PC-3 (cell line): Measurements from ENCODE around the gene C8A.

Experiments used
- EZH2 ChIP-seq: fragments of 300-600 bp; sonication (generic); IDR thresholded peaks from one replicate; pipeline ENCODE4 v1.6.1; 2017; ENCODE audit warnings: antibody characterized with exemption, mild to moderate bottlenecking, low read length; ENCODE audit not compliant: unreplicated experiment
- TF ChIP-seq, protein P1 (sequence below): fragments of 300-600 bp; sonication (generic); conservative IDR thresholded peaks from 2 replicates; pipeline ENCODE4 v1.5.1; 2017; ENCODE audit warnings: antibody characterized with exemption, low read depth, mild to moderate bottlenecking, low read length

DNA sequence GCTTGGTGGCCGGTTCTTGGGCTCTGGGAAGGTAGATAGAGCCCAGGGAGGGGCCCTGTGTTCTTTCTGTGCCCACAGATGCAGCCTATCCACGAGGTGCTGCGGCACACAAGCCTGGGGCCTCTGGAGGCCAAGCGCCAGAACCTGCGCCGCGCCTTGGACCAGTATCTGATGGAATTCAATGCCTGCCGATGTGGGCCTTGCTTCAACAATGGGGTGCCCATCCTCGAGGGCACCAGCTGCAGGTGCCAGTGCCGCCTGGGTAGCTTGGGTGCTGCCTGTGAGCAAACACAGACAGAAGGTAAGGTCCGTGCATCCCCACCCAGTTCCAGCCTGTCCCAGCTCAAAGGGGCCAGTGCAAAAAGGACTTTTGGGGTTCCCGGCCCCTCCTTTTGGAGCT, 57.7 kb downstream of the C8A start:
- TF ChIP-seq, protein P1, sequence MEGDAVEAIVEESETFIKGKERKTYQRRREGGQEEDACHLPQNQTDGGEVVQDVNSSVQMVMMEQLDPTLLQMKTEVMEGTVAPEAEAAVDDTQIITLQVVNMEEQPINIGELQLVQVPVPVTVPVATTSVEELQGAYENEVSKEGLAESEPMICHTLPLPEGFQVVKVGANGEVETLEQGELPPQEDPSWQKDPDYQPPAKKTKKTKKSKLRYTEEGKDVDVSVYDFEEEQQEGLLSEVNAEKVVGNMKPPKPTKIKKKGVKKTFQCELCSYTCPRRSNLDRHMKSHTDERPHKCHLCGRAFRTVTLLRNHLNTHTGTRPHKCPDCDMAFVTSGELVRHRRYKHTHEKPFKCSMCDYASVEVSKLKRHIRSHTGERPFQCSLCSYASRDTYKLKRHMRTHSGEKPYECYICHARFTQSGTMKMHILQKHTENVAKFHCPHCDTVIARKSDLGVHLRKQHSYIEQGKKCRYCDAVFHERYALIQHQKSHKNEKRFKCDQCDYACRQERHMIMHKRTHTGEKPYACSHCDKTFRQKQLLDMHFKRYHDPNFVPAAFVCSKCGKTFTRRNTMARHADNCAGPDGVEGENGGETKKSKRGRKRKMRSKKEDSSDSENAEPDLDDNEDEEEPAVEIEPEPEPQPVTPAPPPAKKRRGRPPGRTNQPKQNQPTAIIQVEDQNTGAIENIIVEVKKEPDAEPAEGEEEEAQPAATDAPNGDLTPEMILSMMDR = no peak
- no peak for TF ChIP-seq EZH2
